Measurements from ENCODE around the gene LRP1. TPM values are rescaled to one million over a fixed set of nuclear protein-coding genes. Genes with fewer than 3 reads are reported as not detected.

The LRP1 gene
- polyA plus RNA-seq, 2 donors = 29.6 to 47.6 TPM

DNA sequence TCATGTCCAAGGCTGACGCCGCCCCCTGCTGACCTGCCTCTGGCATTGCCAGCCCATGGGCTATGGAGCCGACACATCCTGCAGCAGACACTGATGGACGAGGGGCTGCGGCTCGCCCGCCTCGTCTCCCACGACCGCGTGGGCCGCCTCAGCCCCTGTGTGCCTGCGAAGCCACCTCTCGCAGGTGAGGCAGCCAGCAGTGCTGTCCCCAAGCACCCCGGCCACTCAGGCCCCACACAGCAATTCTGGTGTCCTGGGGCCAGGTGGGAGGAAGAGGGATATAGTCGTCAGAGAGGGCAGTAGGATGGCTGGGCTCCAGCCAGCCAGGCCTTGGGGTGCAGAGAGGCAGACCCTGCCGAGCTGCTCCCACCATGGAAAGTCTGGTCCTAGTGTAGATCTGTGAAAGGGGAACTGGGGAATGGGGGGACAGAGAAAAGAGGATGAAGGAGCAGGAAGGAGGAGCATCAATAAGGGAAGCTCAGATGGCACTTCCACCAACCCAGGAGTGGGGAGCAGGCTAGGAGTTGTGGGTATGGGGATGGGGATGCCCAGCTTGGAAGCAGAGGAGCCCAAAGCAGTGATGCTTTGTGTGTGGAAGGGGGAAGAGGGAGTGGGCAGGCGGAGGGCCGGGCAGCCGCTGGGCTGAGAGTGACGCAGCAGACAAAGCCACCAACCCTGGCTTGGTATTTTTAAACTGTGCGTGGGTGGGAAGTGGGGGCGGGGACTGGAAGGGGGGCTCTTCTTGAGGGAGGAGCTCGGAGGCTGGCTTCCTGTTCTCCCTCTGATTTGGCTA, 34.7 kb upstream of the LRP1 start:
- 28 to 38% methylated on average over 24 of the region's 24 CpGs for WGBS, 2 donors
- no peaks in the 10 kb centered on the region for H3K9me3 ChIP-seq (ENCODE audit: control insufficient read depth in 2 of 2, insufficient read depth in 1 of 2, low read depth in 1 of 2, low read length in 1 of 2)
- peak overlapping the region; percentile 79 to 95 for H3K27ac ChIP-seq (ENCODE audit: low read depth in 2 of 2, low read length in 1 of 2)
- peaks cover 3 to 27% of the 10 kb centered on the region in 2 donors for H3K36me3 ChIP-seq (ENCODE audit: control insufficient read depth in 2 of 2, insufficient read depth in 2 of 2, low read length in 1 of 2)
- peak overlapping the region in 1 of 2 donors; percentile 1 for H3K4me3 ChIP-seq (ENCODE audit: low read depth in 1 of 2, low read length in 2 of 2)
- no peaks in the 10 kb centered on the region for H3K27me3 ChIP-seq (ENCODE audit: control insufficient read depth in 1 of 2, insufficient read depth in 2 of 2, low read length in 2 of 2)
- H3K4me1 ChIP-seq (ENCODE audit: control insufficient read depth in 2 of 2, insufficient read depth in 2 of 2, low read length in 1 of 2) = peaks cover 7 to 40% of the 10 kb centered on the region in 2 donors

GRCh38 chr12:57094208-57095160, 33.8 kb upstream of the LRP1 start:
- Histone ChIP-seq H3K36me3 (ENCODE audit: control insufficient read depth in 2 of 2, insufficient read depth in 2 of 2, low read length in 1 of 2) (peaks cover 3 to 36% of the 10 kb centered on the region in 2 donors), H3K4me3 (ENCODE audit: low read depth in 1 of 2, low read length in 2 of 2) (no peak overlapping the region), H3K27me3 (ENCODE audit: control insufficient read depth in 1 of 2, insufficient read depth in 2 of 2, low read length in 2 of 2) (no peaks in the 10 kb centered on the region), H3K9me3 (ENCODE audit: control insufficient read depth in 2 of 2, insufficient read depth in 1 of 2, low read depth in 1 of 2, low read length in 1 of 2) (no peaks in the 10 kb centered on the region), H3K27ac (ENCODE audit: low read depth in 2 of 2, low read length in 1 of 2) (peak overlapping the region; percentile 79 to 95), H3K4me1 (ENCODE audit: control insufficient read depth in 2 of 2, insufficient read depth in 2 of 2, low read length in 1 of 2) (peaks cover 7 to 45% of the 10 kb centered on the region in 2 donors)
- WGBS, 2 donors = 37 to 50% methylated on average over 15 of the region's 15 CpGs

DNA sequence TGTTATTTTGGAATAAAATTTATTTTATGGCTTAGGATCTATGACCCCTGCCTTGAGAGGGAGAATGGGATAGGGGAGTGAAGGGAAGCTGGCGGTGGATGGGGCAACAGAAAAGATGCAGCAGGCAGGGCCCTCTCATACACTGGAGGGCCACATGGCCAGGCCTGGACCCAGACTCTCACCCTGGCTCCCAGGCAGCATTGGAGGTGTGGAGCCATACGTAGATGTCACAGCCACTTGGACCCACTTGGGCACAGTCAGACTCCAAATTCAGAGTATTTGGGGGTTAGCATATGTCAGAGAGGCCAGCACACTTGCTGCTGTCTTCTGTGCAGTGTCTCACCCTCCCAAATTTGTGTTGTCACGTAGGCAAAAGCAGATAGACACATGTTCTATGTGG, 32.8 kb upstream of the LRP1 start:
- peaks cover 9 to 40% of the 10 kb centered on the region in 2 donors for H3K36me3 ChIP-seq (ENCODE audit: control insufficient read depth in 2 of 2, insufficient read depth in 2 of 2, low read length in 1 of 2)
- peak overlapping the region; percentile 79 to 95 for H3K27ac ChIP-seq (ENCODE audit: low read depth in 2 of 2, low read length in 1 of 2)

GRCh38 chr12:57096099-57096572, 32.1 kb upstream of the LRP1 start:
- Histone ChIP-seq H3K27ac (ENCODE audit: low read depth in 2 of 2, low read length in 1 of 2) (peak overlapping the region; percentile 79 to 95), H3K27me3 (ENCODE audit: control insufficient read depth in 1 of 2, insufficient read depth in 2 of 2, low read length in 2 of 2) (no peaks in the 10 kb centered on the region), H3K9me3 (ENCODE audit: control insufficient read depth in 2 of 2, insufficient read depth in 1 of 2, low read depth in 1 of 2, low read length in 1 of 2) (no peaks in the 10 kb centered on the region), H3K4me3 (ENCODE audit: low read depth in 1 of 2, low read length in 2 of 2) (no peak overlapping the region), H3K36me3 (ENCODE audit: control insufficient read depth in 2 of 2, insufficient read depth in 2 of 2, low read length in 1 of 2) (peaks cover 9 to 37% of the 10 kb centered on the region in 2 donors), H3K4me1 (ENCODE audit: control insufficient read depth in 2 of 2, insufficient read depth in 2 of 2, low read length in 1 of 2) (peaks cover 5 to 43% of the 10 kb centered on the region in 2 donors)
- 43 to 77% methylated on average over 6 of the region's 6 CpGs for WGBS, 2 donors

More for the DNA sequence above, 32.8 kb upstream of the LRP1 start:
- H3K27me3 ChIP-seq (ENCODE audit: control insufficient read depth in 1 of 2, insufficient read depth in 2 of 2, low read length in 2 of 2) = no peaks in the 10 kb centered on the region
- no peaks in the 10 kb centered on the region for H3K9me3 ChIP-seq (ENCODE audit: control insufficient read depth in 2 of 2, insufficient read depth in 1 of 2, low read depth in 1 of 2, low read length in 1 of 2)
- no peak overlapping the region for H3K4me3 ChIP-seq (ENCODE audit: low read depth in 1 of 2, low read length in 2 of 2)
- WGBS, 2 donors = 52 to 74% methylated on average over 3 of the region's 3 CpGs
- H3K4me1 ChIP-seq (ENCODE audit: control insufficient read depth in 2 of 2, insufficient read depth in 2 of 2, low read length in 1 of 2) = peaks cover 7 to 50% of the 10 kb centered on the region in 2 donors

DNA sequence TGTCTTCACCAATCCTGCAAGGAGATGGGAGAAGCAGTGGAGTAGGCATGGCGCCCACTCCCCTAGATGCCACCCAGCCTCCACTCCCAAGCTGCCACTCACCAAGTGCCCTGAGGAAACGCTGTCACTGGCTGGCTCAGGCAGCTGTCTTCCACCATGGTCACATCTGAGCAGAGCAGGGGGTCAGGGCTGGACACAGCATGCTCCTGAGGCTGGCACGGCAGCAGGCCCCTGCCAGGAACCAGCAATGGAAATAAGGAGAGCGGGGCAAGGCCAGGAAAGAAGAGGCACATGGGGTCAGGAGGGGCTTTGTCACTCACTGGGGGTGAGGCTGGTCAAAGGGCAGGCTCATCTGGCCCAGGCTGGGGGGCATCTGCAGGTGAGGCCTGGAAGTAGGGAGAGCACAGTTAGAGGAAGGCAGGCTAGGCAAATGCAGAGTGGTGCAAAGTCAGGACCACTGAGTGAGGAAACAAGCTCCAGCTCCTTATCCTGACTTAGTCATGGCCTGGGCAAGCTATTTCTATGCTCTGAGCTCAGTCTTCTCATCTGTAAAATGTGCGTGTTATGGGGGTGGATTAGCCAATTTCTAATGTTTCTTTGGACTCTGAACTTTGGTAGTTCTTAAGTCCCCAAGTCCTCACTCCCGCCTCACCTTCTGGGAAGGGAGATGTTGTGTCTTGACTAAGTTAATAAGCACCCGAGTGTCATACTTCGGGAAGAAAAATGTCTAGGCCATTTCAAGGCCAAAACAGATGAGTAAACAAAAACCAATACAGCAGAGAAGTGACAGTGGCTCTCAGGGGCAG, 31.3 kb upstream of the LRP1 start:
- peak overlapping the region; percentile 69 to 95 for H3K27ac ChIP-seq (ENCODE audit: low read depth in 2 of 2, low read length in 1 of 2)
- H3K36me3 ChIP-seq (ENCODE audit: control insufficient read depth in 2 of 2, insufficient read depth in 2 of 2, low read length in 1 of 2) = peaks cover 7 to 36% of the 10 kb centered on the region in 2 donors
- no peak overlapping the region for H3K4me3 ChIP-seq (ENCODE audit: low read depth in 1 of 2, low read length in 2 of 2)
- no peaks in the 10 kb centered on the region for H3K9me3 ChIP-seq (ENCODE audit: control insufficient read depth in 2 of 2, insufficient read depth in 1 of 2, low read depth in 1 of 2, low read length in 1 of 2)
- peaks cover 5 to 40% of the 10 kb centered on the region in 2 donors for H3K4me1 ChIP-seq (ENCODE audit: control insufficient read depth in 2 of 2, insufficient read depth in 2 of 2, low read length in 1 of 2)
- H3K27me3 ChIP-seq (ENCODE audit: control insufficient read depth in 1 of 2, insufficient read depth in 2 of 2, low read length in 2 of 2) = no peaks in the 10 kb centered on the region
- 67 to 81% methylated on average over 8 of the region's 8 CpGs for WGBS, 2 donors

DNA sequence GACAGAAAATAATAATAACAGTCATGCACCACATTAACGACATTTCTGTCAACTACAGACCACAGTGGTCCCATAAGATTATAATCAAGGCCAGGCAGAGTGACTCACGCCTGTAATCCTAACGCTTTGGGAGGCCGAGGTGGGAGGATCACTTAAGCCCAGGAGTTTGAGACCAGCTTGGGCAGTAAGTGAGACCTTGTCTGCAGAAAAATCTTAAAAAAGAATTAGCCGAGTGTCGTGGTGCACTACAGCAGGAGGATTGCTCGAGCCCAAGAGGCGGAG, 30.8 kb upstream of the LRP1 start:
- peaks cover 5 to 40% of the 10 kb centered on the region in 2 donors for H3K4me1 ChIP-seq (ENCODE audit: control insufficient read depth in 2 of 2, insufficient read depth in 2 of 2, low read length in 1 of 2)
- no peaks in the 10 kb centered on the region for H3K9me3 ChIP-seq (ENCODE audit: control insufficient read depth in 2 of 2, insufficient read depth in 1 of 2, low read depth in 1 of 2, low read length in 1 of 2)
- H3K27ac ChIP-seq (ENCODE audit: low read depth in 2 of 2, low read length in 1 of 2) = peak overlapping the region in 1 of 2 donors; percentile 44
- peaks cover 7 to 35% of the 10 kb centered on the region in 2 donors for H3K36me3 ChIP-seq (ENCODE audit: control insufficient read depth in 2 of 2, insufficient read depth in 2 of 2, low read length in 1 of 2)
- WGBS, 2 donors = 83 to 84% methylated on average over 8 of the region's 8 CpGs
- H3K4me3 ChIP-seq (ENCODE audit: low read depth in 1 of 2, low read length in 2 of 2) = no peak overlapping the region
- H3K27me3 ChIP-seq (ENCODE audit: control insufficient read depth in 1 of 2, insufficient read depth in 2 of 2, low read length in 2 of 2) = no peaks in the 10 kb centered on the region

DNA sequence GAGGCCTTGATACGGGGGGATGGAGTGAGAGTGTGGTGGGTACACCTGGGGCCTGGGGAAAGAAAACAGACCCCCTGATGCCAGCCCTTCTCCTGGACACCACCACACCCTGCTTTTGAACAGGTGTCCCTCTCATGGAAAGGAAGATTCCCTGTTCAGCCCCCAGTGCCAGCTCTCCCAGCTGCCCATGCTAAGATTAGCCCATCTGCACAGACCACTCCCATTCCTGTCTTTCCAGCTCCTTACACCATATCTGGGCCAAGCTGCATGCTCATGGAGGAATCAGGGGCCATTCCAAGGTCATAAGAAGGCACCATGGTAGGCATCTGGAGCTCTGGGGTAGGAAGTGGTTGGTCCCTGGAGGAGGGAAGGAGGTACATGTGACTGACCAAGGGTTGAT, 29.7 kb upstream of the LRP1 start:
- Histone ChIP-seq H3K4me3 (ENCODE audit: low read depth in 1 of 2, low read length in 2 of 2) (no peak overlapping the region), H3K4me1 (ENCODE audit: control insufficient read depth in 2 of 2, insufficient read depth in 2 of 2, low read length in 1 of 2) (peaks cover 5 to 36% of the 10 kb centered on the region in 2 donors), H3K27ac (ENCODE audit: low read depth in 2 of 2, low read length in 1 of 2) (peak overlapping the region; percentile 38 to 87), H3K9me3 (ENCODE audit: control insufficient read depth in 2 of 2, insufficient read depth in 1 of 2, low read depth in 1 of 2, low read length in 1 of 2) (no peaks in the 10 kb centered on the region), H3K36me3 (ENCODE audit: control insufficient read depth in 2 of 2, insufficient read depth in 2 of 2, low read length in 1 of 2) (peaks cover 7 to 33% of the 10 kb centered on the region in 2 donors), H3K27me3 (ENCODE audit: control insufficient read depth in 1 of 2, insufficient read depth in 2 of 2, low read length in 2 of 2) (no peaks in the 10 kb centered on the region)
- 73 to 84% methylated on average over 1 of the region's 1 CpG for WGBS, 2 donors

GRCh38 chr12:57099047-57099714, 29.1 kb upstream of the LRP1 start:
- H3K9me3 ChIP-seq (ENCODE audit: control insufficient read depth in 2 of 2, insufficient read depth in 1 of 2, low read depth in 1 of 2, low read length in 1 of 2) = no peaks in the 10 kb centered on the region
- H3K36me3 ChIP-seq (ENCODE audit: control insufficient read depth in 2 of 2, insufficient read depth in 2 of 2, low read length in 1 of 2) = peaks cover 7 to 33% of the 10 kb centered on the region in 2 donors
- H3K4me3 ChIP-seq (ENCODE audit: low read depth in 1 of 2, low read length in 2 of 2) = no peak overlapping the region
- WGBS, 2 donors = 68 to 72% methylated on average over 11 of the region's 11 CpGs
- H3K27ac ChIP-seq (ENCODE audit: low read depth in 2 of 2, low read length in 1 of 2) = peak overlapping the region; percentile 38 to 87
- H3K4me1 ChIP-seq (ENCODE audit: control insufficient read depth in 2 of 2, insufficient read depth in 2 of 2, low read length in 1 of 2) = peaks cover 5 to 33% of the 10 kb centered on the region in 2 donors
- H3K27me3 ChIP-seq (ENCODE audit: control insufficient read depth in 1 of 2, insufficient read depth in 2 of 2, low read length in 2 of 2) = no peaks in the 10 kb centered on the region

Measured in esophagus (tissue), 2 donors.